Pancreas (tissue), 10 donors: Measurements from ENCODE around the gene CELA2B. TPM values are rescaled to one million over a fixed set of nuclear protein-coding genes. Genes with fewer than 3 reads are reported as not detected.

Experiments used
- ATAC-seq, 4 donors: fragments of 200-7000 bp; cut with Tn5 transposase; one replicate each; pipeline versions ENCODE4 v1.8.0 to v1.9.1; 2020; ENCODE audit warnings: mild to moderate bottlenecking in 4 of 4, moderate library complexity in 4 of 4
- DNase-seq, 6 donors: peaks; one replicate each; pipeline ENCODE4 v3.0.0-alpha.2; 2020
- FAIRE-seq: peaks from 2 replicates; lab custom pipeline; 2012; peaks lifted over from hg19 to GRCh38; lab: Jason Lieb, UNC
- H3K27ac ChIP-seq, 4 donors: fragments of 200-600 bp; sonication (generic); 1 replicate in 3 of 4; 2 replicates in 1 of 4; pipeline versions ENCODE4 v1.5.0 to v1.8.0; 2020
- H3K27me3 ChIP-seq, 4 donors: fragments of 200-600 bp; one replicate each; pipeline ENCODE4 v1.8.0; 2021
- H3K36me3 ChIP-seq, 3 donors: fragments of 200-600 bp; sonication (generic) in 1 of 3; one replicate each; pipeline versions ENCODE4 v1.5.0 to v1.8.0; 2020 to 2021
- H3K4me1 ChIP-seq, 3 donors: fragments of 200-600 bp; one replicate each; pipeline ENCODE4 v1.8.0; 2021
- H3K4me3 ChIP-seq, 4 donors: fragments of 200-600 bp; sonication (generic) in 2 of 4; one replicate each; pipeline versions ENCODE4 v1.5.0 to v1.8.0; 2020 to 2021
- H3K9me3 ChIP-seq, 4 donors: fragments of 200-600 bp; one replicate each; pipeline ENCODE4 v1.8.0; 2021
- WGBS, 2 donors: extraction: QIAGEN DNeasy Blood & Tissue Kit; methylation state at CpG; one replicate each; pipeline ENCODE4 v1.1.7; 2013; 5-methylcytosine and 5-hydroxymethylcytosine counted together
- intact Hi-C, 3 donors: fragments of 100-400 bp; cut with DNase I; formaldehyde crosslinking; loops; one replicate each; pipeline versions ENCODE4 v1.11.1 to v1.14.2; 2022
- polyA plus RNA-seq, 2 donors: library from polyadenylated mRNA; stranded (reverse); fragments of 200-250 nt; gene quantifications; one replicate each; pipeline ENCODE4 v1.2.3, GENCODE V29; 2013
- total RNA-seq, 6 donors: library from RNA; stranded (reverse); fragmentation: NEBNext Ultra II Directional in 4 of 6; extraction: Animal tissue kit (Norgen Biotek cat#: 25700) in 4 of 6; gene quantifications; one replicate each; pipeline versions ENCODE4 v1.2.1 to v1.2.4, GENCODE V29; 2021 to 2023
- TF ChIP-seq, protein P1 (sequence below), 4 donors: fragments of 200-600 bp; sonication (generic) in 3 of 4; IDR thresholded peaks; one replicate each; pipeline versions ENCODE4 v1.5.0 to v1.8.0; 2021; ENCODE audit warnings: antibody characterized with exemption in 4 of 4
- donor health status: healthy with polysubstance abuse.
- donor health status: DM: no; HTN: no; CAD: no; lungs with moderate emphysema.
- donor health status: DM: no; HTN: no; CAD: no.
- donor health status: control.
- donor health status: control.
- donor health status: Bipolar disorder and iron deficiency.
- donor health status: DM: yes; HTN: yes; CAD: no.
- donor health status: DM: no; HTN: no; CAD: no.
- donor health status: DM: no; HTN: no; CAD: no.
- donor health status: DM: yes; HTN: yes; CAD: no.

Gene CELA2B
- total and polyA plus RNA-seq, 8 donors, result 186 to 2,290 (median 558) TPM

DNA sequence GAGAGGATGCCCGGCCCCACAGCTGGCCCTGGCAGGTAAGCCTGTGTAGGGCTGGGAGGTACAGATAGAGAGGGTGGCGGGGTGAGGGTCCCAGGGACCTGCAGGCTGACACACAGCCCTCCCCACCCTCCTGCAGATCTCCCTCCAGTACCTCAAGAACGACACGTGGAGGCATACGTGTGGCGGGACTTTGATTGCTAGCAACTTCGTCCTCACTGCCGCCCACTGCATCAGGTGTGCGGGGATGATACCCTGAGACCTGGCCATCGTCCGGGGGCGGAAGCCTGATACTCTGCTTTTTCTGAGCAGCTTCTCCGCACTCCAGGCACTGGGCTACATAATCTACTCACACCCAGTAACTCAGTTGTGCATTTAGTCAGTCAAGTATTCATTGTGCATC, 35.5 kb upstream of the CELA2B start:
- peaks cover 4 to 13% (median 12%) of the 10 kb centered on the region in 3 donors for H3K4me1 ChIP-seq
- H3K36me3 ChIP-seq, result no peaks in the 10 kb centered on the region
- intact Hi-C loops, result no loop called here
- no peaks in the 10 kb centered on the region for H3K9me3 ChIP-seq
- DNase-seq, result peak in 1 of 6 donors; percentile 73
- no peak for FAIRE-seq
- whole genome bisulfite sequencing, 2 donors, result 39 to 51% methylated on average over 13 of the region's 13 CpGs
- no peaks in the 10 kb centered on the region for H3K27me3 ChIP-seq
- peak; percentile 0 to 6 (median 2) for ATAC-seq
- peak overlapping the region; percentile 37 to 51 (median 42) for H3K4me3 ChIP-seq
- TF ChIP-seq, protein P1, sequence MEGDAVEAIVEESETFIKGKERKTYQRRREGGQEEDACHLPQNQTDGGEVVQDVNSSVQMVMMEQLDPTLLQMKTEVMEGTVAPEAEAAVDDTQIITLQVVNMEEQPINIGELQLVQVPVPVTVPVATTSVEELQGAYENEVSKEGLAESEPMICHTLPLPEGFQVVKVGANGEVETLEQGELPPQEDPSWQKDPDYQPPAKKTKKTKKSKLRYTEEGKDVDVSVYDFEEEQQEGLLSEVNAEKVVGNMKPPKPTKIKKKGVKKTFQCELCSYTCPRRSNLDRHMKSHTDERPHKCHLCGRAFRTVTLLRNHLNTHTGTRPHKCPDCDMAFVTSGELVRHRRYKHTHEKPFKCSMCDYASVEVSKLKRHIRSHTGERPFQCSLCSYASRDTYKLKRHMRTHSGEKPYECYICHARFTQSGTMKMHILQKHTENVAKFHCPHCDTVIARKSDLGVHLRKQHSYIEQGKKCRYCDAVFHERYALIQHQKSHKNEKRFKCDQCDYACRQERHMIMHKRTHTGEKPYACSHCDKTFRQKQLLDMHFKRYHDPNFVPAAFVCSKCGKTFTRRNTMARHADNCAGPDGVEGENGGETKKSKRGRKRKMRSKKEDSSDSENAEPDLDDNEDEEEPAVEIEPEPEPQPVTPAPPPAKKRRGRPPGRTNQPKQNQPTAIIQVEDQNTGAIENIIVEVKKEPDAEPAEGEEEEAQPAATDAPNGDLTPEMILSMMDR (IDR thresholded peaks at IDR 0.05), result no peak
- H3K27ac ChIP-seq, result peak overlapping the region; percentile 51 to 77 (median 66)

DNA sequence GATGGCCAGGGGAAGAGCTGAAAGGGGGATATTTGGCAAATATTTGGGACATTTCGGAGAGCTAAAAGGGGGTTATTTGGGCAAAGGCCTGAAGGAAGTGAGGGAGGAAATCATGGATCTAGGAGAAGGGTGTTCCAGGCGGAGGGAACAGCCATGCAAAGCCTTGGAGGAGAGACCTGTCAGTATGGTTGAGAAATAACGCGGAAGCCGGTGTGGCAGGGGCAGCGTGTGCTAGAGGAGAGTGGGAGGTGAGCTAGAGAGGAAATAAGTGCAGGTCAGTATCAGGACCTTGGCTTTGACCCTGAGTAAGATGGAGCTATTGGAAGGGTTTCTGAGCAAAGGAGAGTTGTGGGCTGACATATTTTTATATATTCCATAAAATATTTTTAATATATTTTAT, 34.7 kb upstream of the CELA2B start:
- intact Hi-C loops, result no loop called here
- Histone ChIP-seq H3K4me1 (peaks cover 4 to 13% (median 12%) of the 10 kb centered on the region in 3 donors), H3K27ac (peak overlapping the region; percentile 13 to 77 (median 66)), H3K27me3 (no peaks in the 10 kb centered on the region), H3K36me3 (no peaks in the 10 kb centered on the region), H3K9me3 (no peaks in the 10 kb centered on the region), H3K4me3 (peak overlapping the region in 3 of 4 donors; percentile 38 to 51 (median 46))
- 44 to 47% methylated on average over 6 of the region's 6 CpGs for WGBS, 2 donors
- ATAC-seq, result peak; percentile 1 to 21 (median 12)
- FAIRE-seq, result no peak
- DNase-seq, result peak in 1 of 6 donors; percentile 56
- TF ChIP-seq, protein P1 (IDR thresholded peaks at IDR 0.05), result no peak

- TF ChIP-seq, protein P1 (IDR thresholded peaks at IDR 0.05), result no peak
- H3K9me3 ChIP-seq, result no peaks in the 10 kb centered on the region
- ATAC-seq (no peak), DNase-seq (peak in 1 of 6 donors; percentile 71), FAIRE-seq (no peak)
- peak overlapping the region in 3 of 4 donors; percentile 19 to 51 (median 46) for H3K4me3 ChIP-seq
- H3K27ac ChIP-seq, result peak overlapping the region in 2 of 4 donors; percentile 50
- H3K27me3 ChIP-seq, result no peaks in the 10 kb centered on the region
- intact Hi-C loops, result no loop called here
- WGBS, 2 donors, result 45 to 48% methylated on average over 8 of the region's 8 CpGs
- H3K4me1 ChIP-seq, result peaks cover 2 to 12% (median 5%) of the 10 kb centered on the region in 3 donors
- no peaks in the 10 kb centered on the region for H3K36me3 ChIP-seq
Measured at GRCh38 chr1:15442119-15442518, 33.8 kb upstream of the CELA2B start.

- 45 to 51% methylated on average over 5 of the region's 5 CpGs for WGBS, 2 donors
- H3K36me3 ChIP-seq, result no peaks in the 10 kb centered on the region
- no peaks in the 10 kb centered on the region for H3K27me3 ChIP-seq
- peak overlapping the region in 3 of 4 donors; percentile 19 to 51 (median 46) for H3K4me3 ChIP-seq
- H3K9me3 ChIP-seq, result no peaks in the 10 kb centered on the region
- intact Hi-C loops, result no loop called here
- TF ChIP-seq, protein P1 (IDR thresholded peaks at IDR 0.05), result no peak
- FAIRE-seq (no peak), DNase-seq (no peak), ATAC-seq (no peak)
- H3K4me1 ChIP-seq, result peaks cover 0 to 7% (median 0%) of the 10 kb centered on the region in 3 donors
- H3K27ac ChIP-seq, result peak overlapping the region in 2 of 4 donors; percentile 50
Measured at GRCh38 chr1:15442759-15443158, 33.1 kb upstream of the CELA2B start.

- WGBS, 2 donors, result 42 to 50% methylated on average over 5 of the region's 5 CpGs
- ATAC-seq (no peak), DNase-seq (peak in 1 of 6 donors; percentile 69), FAIRE-seq (no peak)
- TF ChIP-seq, protein P1 (IDR thresholded peaks at IDR 0.05), result no peak
- no peaks in the 10 kb centered on the region for H3K9me3 ChIP-seq
- H3K36me3 ChIP-seq, result no peaks in the 10 kb centered on the region
- H3K27me3 ChIP-seq, result no peaks in the 10 kb centered on the region
- intact Hi-C loops, result no loop called here
- H3K27ac ChIP-seq, result peak overlapping the region in 1 of 4 donors; percentile 50
- no peak overlapping the region for H3K4me3 ChIP-seq
- H3K4me1 ChIP-seq, result peaks cover 0 to 4% (median 0%) of the 10 kb centered on the region in 3 donors
Measured at GRCh38 chr1:15443281-15443680, 32.6 kb upstream of the CELA2B start.
